Aorta (tissue), 5 donors: Measurements from ENCODE around the gene CACTIN. TPM values are rescaled to one million over a fixed set of nuclear protein-coding genes. Genes with fewer than 3 reads are reported as not detected.
A peak's percentile ranks its signal among the peaks of the same experiment; 100 is the strongest.

Experiments
- ATAC-seq: fragments of 200-7000 bp; cut with Tn5 transposase; one replicate; pipeline ENCODE4 v1.9.1; 2022; ENCODE audit warnings: moderate library complexity; ENCODE audit not compliant: low FRiP score
- DNase-seq, 2 donors: peaks; one replicate each; pipeline ENCODE4 v3.0.0-alpha.2; 2020
- H3K27ac ChIP-seq, 2 donors: one replicate each; pipeline ENCODE4 v1.5.1; 2013; ENCODE audit warnings: low read length in 2 of 2, mild to moderate bottlenecking in 2 of 2, moderate library complexity in 2 of 2, control low read depth in 1 of 2, inconsistent platforms in 1 of 2, low read depth in 1 of 2
- H3K27me3 ChIP-seq, 2 donors: one replicate each; pipeline ENCODE4 v1.6.1; 2013; ENCODE audit warnings: control low read depth in 1 of 2, low read length in 1 of 2, mild to moderate bottlenecking in 1 of 2, moderate library complexity in 1 of 2; ENCODE audit not compliant: insufficient read depth in 2 of 2, control insufficient read depth in 1 of 2
- H3K36me3 ChIP-seq, 2 donors: one replicate each; pipeline ENCODE4 v1.6.1; 2013; ENCODE audit warnings: control low read depth in 1 of 2, low read length in 1 of 2, mild to moderate bottlenecking in 1 of 2; ENCODE audit not compliant: insufficient read depth in 2 of 2, control insufficient read depth in 1 of 2
- H3K4me1 ChIP-seq, 2 donors: one replicate each; pipeline ENCODE4 v1.6.1; 2013; ENCODE audit warnings: low read length in 2 of 2, control low read depth in 1 of 2, mild to moderate bottlenecking in 1 of 2, moderate library complexity in 1 of 2; ENCODE audit not compliant: insufficient read depth in 2 of 2, control insufficient read depth in 1 of 2
- H3K4me3 ChIP-seq, 2 donors: one replicate each; pipeline ENCODE4 v1.5.1; 2013; ENCODE audit warnings: low read length in 2 of 2, control low read depth in 1 of 2, mild to moderate bottlenecking in 1 of 2
- H3K9me3 ChIP-seq: one replicate; pipeline ENCODE4 v1.6.1; 2013; ENCODE audit warnings: mild to moderate bottlenecking, low read length; ENCODE audit not compliant: control insufficient read depth
- WGBS, 2 donors: extraction: QIAGEN DNeasy Blood & Tissue Kit; methylation state at CpG; one replicate each; pipeline ENCODE4 v1.1.7; 2013; 5-methylcytosine and 5-hydroxymethylcytosine counted together
- intact Hi-C, 2 donors: fragments of 100-400 bp; cut with DNase I; formaldehyde crosslinking; loops; one replicate each; pipeline versions ENCODE4 v1.14.2 to v1.15.0; 2022
- polyA plus RNA-seq, 2 donors: library from polyadenylated mRNA; stranded (reverse); fragments of 200-250 nt; gene quantifications; one replicate each; pipeline ENCODE4 v1.2.3, GENCODE V29; 2013
- total RNA-seq, 2 donors: library from RNA; stranded (reverse); fragmentation: NEBNext Ultra II Directional; extraction: Animal tissue kit (Norgen Biotek cat#: 25700); gene quantifications; one replicate each; pipeline ENCODE4 v1.2.1, GENCODE V29; 2021
- donor health status: healthy with polysubstance abuse.
- donor health status: Bipolar disorder and iron deficiency.
- donor health status: DM: no; HTN: no; CAD: no.
- donor health status: DM: no; HTN: no; CAD: no.
- donor health status: DM: yes; HTN: yes; CAD: no.

Gene CACTIN
- total and polyA plus RNA-seq, 4 donors, result 4.5 to 19.3 (median 17.3) TPM

DNA sequence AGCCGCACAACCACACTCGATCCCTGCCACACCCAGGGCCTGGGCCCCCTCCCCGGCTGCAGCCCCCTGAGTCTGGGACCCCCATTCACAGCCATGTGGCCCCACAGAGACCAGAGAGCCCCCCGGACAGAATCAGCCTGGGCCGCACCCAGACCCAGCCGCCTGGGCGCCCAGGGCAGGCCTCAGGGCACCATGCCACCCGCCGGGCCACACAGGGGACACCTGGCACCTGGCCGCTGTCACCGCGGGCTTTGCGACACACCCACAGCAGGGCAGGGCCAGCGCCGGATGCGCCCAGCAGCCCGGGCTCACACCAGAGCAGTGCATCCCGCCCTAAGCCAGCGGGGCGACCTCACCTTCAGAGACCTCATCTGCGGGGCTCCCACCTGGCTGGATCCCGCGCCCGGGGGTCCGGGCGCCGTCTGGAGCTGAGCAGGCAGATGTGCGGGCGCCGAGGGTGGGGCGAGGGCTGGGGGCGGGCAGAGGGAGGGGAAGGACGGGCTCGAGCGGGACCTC is 20.4 kb downstream of the CACTIN start:
- intact Hi-C loops, result loop anchor here in 1 of 2 donors (5.0 kb wide), 1 partner anchor 34 kb away; the partner anchor contains the start of gene HMG20B
- Histone ChIP-seq H3K9me3 (no peaks in the 10 kb centered on the region), H3K36me3 (no peaks in the 10 kb centered on the region), H3K4me3 (peak overlapping the region; percentile 78 to 89), H3K27ac (peak overlapping the region; percentile 65 to 98), H3K4me1 (peaks cover 0 to 2% of the 10 kb centered on the region in 2 donors), H3K27me3 (no peaks in the 10 kb centered on the region)
- WGBS, 2 donors, result 0 to 1% methylated on average over 28 to 35 of the region's 35 CpGs
- DNase-seq (peak; percentile 72 to 80), ATAC-seq (peak; percentile 23)

DNA sequence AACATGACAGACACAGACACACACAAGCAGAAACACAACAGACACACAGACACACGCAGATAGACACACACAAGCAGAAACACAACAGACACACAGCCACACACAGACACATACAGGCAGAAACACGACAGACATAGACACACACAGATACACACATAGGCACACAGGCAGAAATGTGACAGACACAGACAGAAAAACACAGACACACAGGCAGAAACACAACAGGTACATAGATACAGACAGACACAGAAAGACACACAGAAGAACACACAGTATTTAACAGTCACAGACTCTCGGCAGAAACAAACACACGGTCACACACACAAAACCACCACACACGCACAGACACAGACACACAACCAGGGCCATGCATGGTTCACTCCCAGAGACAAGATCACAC is 20.8 kb downstream of the CACTIN start:
- H3K27ac ChIP-seq, result peak overlapping the region; percentile 65 to 98
- intact Hi-C loops, result loop anchor here in 1 of 2 donors (5.0 kb wide), 1 partner anchor 33 kb away; the partner anchor contains the start of gene HMG20B
- no peaks in the 10 kb centered on the region for H3K9me3 ChIP-seq
- ATAC-seq (no peak), DNase-seq (no peak)
- no peaks in the 10 kb centered on the region for H3K27me3 ChIP-seq
- H3K36me3 ChIP-seq, result no peaks in the 10 kb centered on the region
- peaks cover 0 to 2% of the 10 kb centered on the region in 2 donors for H3K4me1 ChIP-seq
- WGBS, 2 donors, result 1 to 2% methylated on average over 5 of the region's 5 CpGs
- H3K4me3 ChIP-seq, result peak overlapping the region; percentile 78 to 89

DNA sequence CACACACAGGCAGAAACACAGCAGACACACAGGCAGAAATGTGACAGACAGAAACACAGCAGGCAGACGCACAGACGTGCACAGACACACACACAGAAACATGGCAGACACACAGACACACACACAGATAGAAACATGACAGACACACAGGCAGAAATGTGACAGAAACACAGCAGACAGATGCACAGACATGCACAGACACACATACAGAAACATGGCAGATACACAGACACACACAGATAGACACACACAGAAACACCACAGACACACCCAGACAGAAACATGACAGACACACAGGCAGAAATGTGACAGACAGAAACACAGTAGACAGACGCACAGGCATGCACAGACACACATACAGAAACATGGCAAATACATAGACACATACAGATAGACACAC is 21.2 kb downstream of the CACTIN start:
- no peak for DNase-seq
- Histone ChIP-seq H3K27me3 (no peaks in the 10 kb centered on the region), H3K4me1 (peaks cover 0 to 2% of the 10 kb centered on the region in 2 donors), H3K27ac (peak overlapping the region; percentile 65 to 98), H3K4me3 (peak overlapping the region; percentile 3 to 89), H3K9me3 (no peaks in the 10 kb centered on the region), H3K36me3 (peaks cover 0 to under 1% of the 10 kb centered on the region in 2 donors)
- WGBS, 2 donors, result 2 to 11% methylated on average over 3 of the region's 3 CpGs
- intact Hi-C loops, result loop anchor here in 1 of 2 donors (5.0 kb wide), 1 partner anchor 33 kb away; the partner anchor contains the start of gene HMG20B
- no peak for ATAC-seq

DNA sequence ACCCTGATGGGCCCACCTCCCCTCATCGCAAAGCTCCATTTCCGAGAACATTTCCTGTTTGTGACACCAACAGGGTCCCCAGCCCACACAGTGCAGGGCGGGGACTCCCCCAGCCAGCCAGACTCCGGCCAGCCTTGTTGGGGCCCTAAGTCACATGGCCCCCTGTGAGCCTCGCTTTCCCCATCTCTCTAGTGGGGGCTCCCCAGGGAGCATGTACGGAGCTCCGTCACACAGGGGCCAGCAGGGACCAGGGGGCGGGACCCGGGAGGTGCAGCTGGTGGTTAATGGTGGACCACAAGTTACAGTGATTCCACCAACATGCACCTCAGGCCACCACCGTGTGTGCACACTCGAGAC is 21.6 kb downstream of the CACTIN start:
- ATAC-seq (no peak), DNase-seq (peak in 1 of 2 donors; percentile 72)
- peak overlapping the region in 1 of 2 donors; percentile 3 for H3K4me3 ChIP-seq
- no peaks in the 10 kb centered on the region for H3K9me3 ChIP-seq
- peaks cover 0 to 4% of the 10 kb centered on the region in 2 donors for H3K36me3 ChIP-seq
- peak overlapping the region; percentile 89 to 98 for H3K27ac ChIP-seq
- peaks cover 0 to 2% of the 10 kb centered on the region in 2 donors for H3K4me1 ChIP-seq
- WGBS, 2 donors, result 8 to 17% methylated on average over 11 of the region's 11 CpGs
- H3K27me3 ChIP-seq, result no peaks in the 10 kb centered on the region
- intact Hi-C loops, result loop anchor here in 1 of 2 donors (5.0 kb wide), 1 partner anchor 33 kb away; the partner anchor contains the start of gene HMG20B

DNA sequence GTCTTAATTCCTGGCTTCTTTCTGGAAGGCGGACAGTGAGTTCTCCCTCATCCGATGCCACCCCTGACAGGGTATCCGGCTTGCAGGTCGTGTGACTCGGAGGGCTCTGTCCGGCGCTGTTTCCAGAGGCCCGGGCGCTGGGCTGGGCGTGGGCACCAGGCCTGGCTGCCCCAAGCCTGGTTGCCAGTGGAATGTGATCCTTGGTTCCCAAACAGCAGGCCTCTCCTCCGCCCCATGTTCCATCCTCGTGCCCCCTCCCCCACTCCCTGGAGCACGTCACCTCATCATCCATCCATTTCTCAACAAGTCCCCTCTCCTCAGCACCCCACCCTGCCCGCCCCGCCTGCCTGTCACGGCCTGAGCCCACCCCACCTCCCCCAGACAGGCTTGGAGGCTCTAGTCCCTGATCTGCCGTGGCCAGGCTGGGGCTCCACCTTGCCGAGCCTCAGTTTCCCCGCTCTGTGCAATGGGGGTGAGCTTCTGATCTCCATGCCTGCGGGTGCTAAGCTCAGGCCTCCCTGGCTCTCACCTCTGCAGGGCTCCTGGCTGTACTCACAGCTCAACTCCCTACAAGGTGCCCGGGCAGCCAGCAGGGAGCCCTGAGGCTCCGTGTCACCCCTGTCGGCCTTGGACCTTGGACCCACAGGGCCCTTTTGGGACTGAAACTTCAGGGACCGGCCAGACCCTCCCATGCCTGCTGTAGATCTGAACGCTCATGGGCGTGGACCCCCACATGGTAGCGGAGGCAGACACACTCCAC is 22.2 kb downstream of the CACTIN start:
- Histone ChIP-seq H3K27ac (peak overlapping the region; percentile 89 to 98), H3K9me3 (no peaks in the 10 kb centered on the region), H3K4me3 (no peak overlapping the region), H3K4me1 (peaks cover 0 to 2% of the 10 kb centered on the region in 2 donors), H3K27me3 (no peaks in the 10 kb centered on the region), H3K36me3 (peaks cover 0 to 8% of the 10 kb centered on the region in 2 donors)
- intact Hi-C loops, result no loop called here
- DNase-seq, result peak; percentile 78 to 88
- 16 to 24% methylated on average over 27 of the region's 27 CpGs for WGBS, 2 donors
- ATAC-seq, result peak; percentile 2

DNA sequence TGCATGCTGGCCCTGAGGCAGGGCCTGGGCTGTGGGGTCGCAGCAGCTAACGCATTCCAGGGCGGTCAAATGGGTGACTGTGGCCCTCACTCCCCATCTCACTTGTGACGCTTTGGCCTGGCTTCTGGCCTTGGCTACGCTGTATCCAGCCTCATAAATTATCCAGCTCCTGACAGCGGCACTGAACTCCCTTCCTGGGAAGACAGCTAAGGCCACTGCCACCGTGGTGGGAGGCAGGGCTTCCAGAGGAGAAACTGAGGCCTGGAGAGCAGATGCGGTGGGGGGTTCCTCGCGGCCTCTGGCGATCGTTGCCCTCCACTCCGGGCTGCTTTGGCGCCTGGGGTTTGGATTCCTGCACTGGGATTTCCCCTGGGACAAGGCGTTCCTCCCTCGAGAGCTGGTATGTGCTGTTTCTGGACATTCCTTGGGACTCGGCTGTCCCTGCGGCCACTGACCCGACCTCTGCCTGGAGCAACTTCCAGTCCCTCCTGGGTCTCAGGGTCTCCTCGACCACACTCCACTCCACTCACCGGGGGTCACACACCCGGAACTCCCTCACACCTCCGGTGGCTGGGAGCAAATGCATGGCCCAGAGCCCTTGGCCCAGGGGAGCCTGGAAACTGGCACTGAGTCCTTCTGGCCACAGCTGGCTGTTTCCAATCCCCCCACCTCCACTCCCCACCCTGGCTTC is 23.3 kb downstream of the CACTIN start:
- DNase-seq, result peak; percentile 85 to 90
- peaks cover 0 to 2% of the 10 kb centered on the region in 2 donors for H3K4me1 ChIP-seq
- H3K36me3 ChIP-seq, result peaks cover 0 to 8% of the 10 kb centered on the region in 2 donors
- H3K4me3 ChIP-seq, result no peak overlapping the region
- H3K27me3 ChIP-seq, result no peaks in the 10 kb centered on the region
- peak; percentile 41 for ATAC-seq
- intact Hi-C loops, result no loop called here
- H3K27ac ChIP-seq, result peak overlapping the region; percentile 87 to 97
- H3K9me3 ChIP-seq, result no peaks in the 10 kb centered on the region
- WGBS, 2 donors, result 3 to 7% methylated on average over 23 of the region's 23 CpGs

DNA sequence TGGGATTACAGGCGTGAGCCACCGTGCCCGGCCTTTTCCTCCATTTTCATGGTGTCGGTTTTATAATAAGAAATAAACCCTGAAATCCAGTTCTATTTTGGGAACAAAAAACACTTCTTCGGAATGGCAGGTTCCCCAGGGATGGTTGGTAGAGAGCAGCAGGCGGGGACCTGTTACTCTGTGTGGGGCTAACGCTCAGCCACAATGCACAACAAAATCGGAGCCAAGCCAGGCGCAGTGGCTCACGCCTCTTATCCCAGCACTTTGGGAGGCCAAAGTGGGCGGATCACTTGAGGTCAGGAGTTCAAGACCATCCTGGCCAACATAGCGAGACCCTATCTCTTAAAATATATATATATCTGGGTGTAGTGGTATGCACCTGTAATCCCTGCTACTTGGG is 25.6 kb downstream of the CACTIN start:
- 10 to 16% methylated on average over 12 of the region's 12 CpGs for WGBS, 2 donors
- Histone ChIP-seq H3K9me3 (no peaks in the 10 kb centered on the region), H3K27me3 (no peaks in the 10 kb centered on the region), H3K36me3 (peaks cover 0 to 10% of the 10 kb centered on the region in 2 donors), H3K27ac (peak overlapping the region in 1 of 2 donors; percentile 41), H3K4me1 (peaks cover 0 to 2% of the 10 kb centered on the region in 2 donors), H3K4me3 (no peak overlapping the region)
- intact Hi-C loops, result no loop called here
- peak; percentile 69 to 81 for DNase-seq
- no peak for ATAC-seq

DNA sequence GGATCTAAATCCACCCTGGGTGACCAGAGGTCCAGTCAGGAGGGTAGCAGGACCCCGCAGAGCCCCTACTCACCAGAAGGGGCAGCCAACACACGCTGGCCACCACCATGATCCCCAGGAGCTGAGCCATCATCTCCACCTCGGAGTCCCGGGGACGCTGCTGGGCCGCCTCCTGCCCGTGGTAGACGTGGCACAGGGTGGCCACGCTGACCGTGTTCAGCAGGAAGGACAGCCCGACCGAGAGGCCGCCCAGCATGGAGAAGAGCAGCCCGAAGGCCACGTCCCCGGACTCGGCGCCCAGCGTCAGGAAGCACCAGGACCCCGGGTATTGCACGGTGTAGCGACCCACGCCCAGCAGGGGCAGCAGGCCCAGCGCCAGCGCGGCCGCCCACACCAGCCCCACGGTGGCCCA is 26.8 kb downstream of the CACTIN start:
- peaks cover 0 to 2% of the 10 kb centered on the region in 2 donors for H3K4me1 ChIP-seq
- H3K27ac ChIP-seq, result no peak overlapping the region
- no peaks in the 10 kb centered on the region for H3K27me3 ChIP-seq
- no peaks in the 10 kb centered on the region for H3K9me3 ChIP-seq
- ATAC-seq (no peak), DNase-seq (peak in 1 of 2 donors; percentile 72)
- WGBS, 2 donors, result 92 to 94% methylated on average over 27 to 28 of the region's 28 CpGs
- peaks cover 0 to 12% of the 10 kb centered on the region in 2 donors for H3K36me3 ChIP-seq
- intact Hi-C loops, result no loop called here
- no peak overlapping the region for H3K4me3 ChIP-seq
